IPS-NIHi7 (cell line): Measurements from ENCODE around the gene DOCK10.

Experiments used
- DNase-seq: peaks from one replicate; pipeline ENCODE4 v3.0.0; 2012; ENCODE audit warnings: mixed read lengths; ENCODE audit errors: extremely low spot score

Gene DOCK10

GRCh38 chr2:225041207-225041850, 939 bp downstream of the DOCK10 start:
- DNase-seq: peak; percentile 29

GRCh38 chr2:225040856-225041206, 1.4 kb downstream of the DOCK10 start:
- no peak for DNase-seq

- DNase-seq: peak; percentile 28
These were observed 2.1 kb downstream of the DOCK10 start for GRCh38 chr2:225040142-225040541.

- DNase-seq: no peak
These were observed 4.1 kb downstream of the DOCK10 start for GRCh38 chr2:225038231-225038523.

GRCh38 chr2:225037415-225038230, 4.6 kb downstream of the DOCK10 start:
- no peak for DNase-seq

GRCh38 chr2:225036431-225036830, 5.8 kb downstream of the DOCK10 start:
- DNase-seq: no peak

- DNase-seq: no peak
These were observed 8.6 kb downstream of the DOCK10 start for GRCh38 chr2:225033440-225034318.

GRCh38 chr2:225032246-225032645, 10.0 kb downstream of the DOCK10 start:
- no peak for DNase-seq

- DNase-seq: no peak
These were observed 10.7 kb downstream of the DOCK10 start for GRCh38 chr2:225031599-225031998.

- no peak for DNase-seq
These were observed 11.4 kb downstream of the DOCK10 start for GRCh38 chr2:225030893-225031292.

GRCh38 chr2:225030203-225030602, 12.1 kb downstream of the DOCK10 start:
- no peak for DNase-seq

- no peak for DNase-seq
These were observed 13.7 kb downstream of the DOCK10 start for GRCh38 chr2:225028572-225028971.

GRCh38 chr2:225027061-225027762, 15.1 kb downstream of the DOCK10 start:
- DNase-seq: no peak

GRCh38 chr2:225025917-225026571, 16.2 kb downstream of the DOCK10 start:
- no peak for DNase-seq

GRCh38 chr2:225022188-225022587, 20.1 kb downstream of the DOCK10 start:
- DNase-seq: no peak

GRCh38 chr2:225020168-225020849, 22.0 kb downstream of the DOCK10 start:
- no peak for DNase-seq

GRCh38 chr2:225019105-225019504, 23.2 kb downstream of the DOCK10 start:
- no peak for DNase-seq

GRCh38 chr2:225017713-225018112, 24.6 kb downstream of the DOCK10 start:
- no peak for DNase-seq

GRCh38 chr2:225017098-225017685, 25.1 kb downstream of the DOCK10 start:
- DNase-seq: no peak
